HG03108 (cell line): ENCODE measurements around the gene ZNF655.

Experiments used
- ATAC-seq: cut with Tn5 transposase; IDR thresholded peaks from one replicate; pipeline ENCODE4 v1.9.1; 2021; ENCODE audit warnings: moderate library complexity; ENCODE audit not compliant: unreplicated experiment

ZNF655 gene

DNA sequence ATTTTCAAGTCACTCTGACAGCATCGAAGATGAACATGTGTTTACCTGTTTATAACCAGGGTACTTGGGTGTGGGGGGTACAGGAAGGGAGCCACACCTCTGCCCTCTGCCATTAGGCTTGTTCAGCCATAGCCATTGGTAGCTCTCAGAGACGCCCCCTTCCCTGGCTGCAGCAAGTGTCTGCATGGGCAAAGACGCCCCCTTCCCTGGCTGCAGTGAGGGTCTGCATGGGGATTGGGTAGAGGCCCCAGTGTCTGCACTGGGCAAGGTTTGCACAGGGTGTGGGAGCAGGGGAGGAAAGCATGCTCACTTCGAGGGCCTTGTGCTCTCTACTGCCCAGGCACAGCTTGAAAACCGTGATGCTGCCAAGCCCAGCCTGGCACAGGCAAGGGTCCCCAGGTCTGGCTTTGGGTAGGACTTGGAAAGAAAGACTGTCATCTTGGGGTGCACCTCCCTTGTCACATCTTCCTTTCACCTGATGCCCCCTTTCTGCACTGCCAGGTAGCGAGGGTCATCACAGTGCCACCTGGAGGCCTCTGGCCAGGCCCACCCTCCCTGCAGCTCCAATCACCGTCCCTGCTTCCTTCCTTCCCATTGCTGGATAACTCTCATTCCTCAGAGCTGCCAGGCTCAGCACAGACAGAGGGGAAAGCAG, 43.3 kb downstream of the ZNF655 start:
- ATAC-seq, result no peak

DNA sequence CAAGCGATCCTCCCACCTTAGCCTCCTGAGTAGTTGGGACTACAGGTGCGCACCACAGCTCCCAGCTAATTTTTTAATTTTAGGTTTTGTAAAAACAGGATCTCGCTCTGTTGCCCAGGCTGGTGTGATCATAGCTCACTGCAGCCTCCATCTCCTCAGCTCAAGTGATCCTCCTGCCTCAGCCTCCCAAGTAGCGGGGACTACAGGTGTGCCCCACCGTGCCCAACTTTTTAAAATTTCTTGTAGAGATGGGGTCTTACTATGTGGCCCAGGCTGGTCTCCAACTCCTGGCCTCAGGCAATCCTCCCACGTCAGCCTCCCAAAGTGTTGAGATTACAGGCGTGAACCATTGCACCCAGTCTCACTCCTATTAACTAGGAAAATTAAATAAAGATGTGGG, 47.1 kb downstream of the ZNF655 start:
- ATAC-seq, result no peak

DNA sequence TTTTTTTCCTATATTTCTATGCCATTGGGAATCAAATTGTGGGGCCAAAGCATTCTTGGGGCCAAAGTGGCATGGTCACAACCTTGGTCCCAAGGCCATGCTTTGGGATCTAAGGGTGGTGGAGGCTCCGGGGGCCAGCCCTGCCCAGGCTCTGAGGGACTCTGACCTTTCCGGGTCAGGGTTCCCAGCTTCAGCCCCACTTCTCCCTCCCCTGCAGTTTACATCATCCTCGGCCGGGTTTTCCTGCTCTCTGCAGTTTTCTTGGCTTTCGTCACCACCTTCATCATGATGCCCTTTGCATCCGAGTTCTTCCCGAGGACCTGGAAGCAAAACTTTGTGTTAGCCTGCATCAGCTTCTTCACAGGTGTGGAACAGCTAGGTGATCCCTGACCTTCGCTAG, 48.1 kb downstream of the ZNF655 start:
- no peak for ATAC-seq

DNA sequence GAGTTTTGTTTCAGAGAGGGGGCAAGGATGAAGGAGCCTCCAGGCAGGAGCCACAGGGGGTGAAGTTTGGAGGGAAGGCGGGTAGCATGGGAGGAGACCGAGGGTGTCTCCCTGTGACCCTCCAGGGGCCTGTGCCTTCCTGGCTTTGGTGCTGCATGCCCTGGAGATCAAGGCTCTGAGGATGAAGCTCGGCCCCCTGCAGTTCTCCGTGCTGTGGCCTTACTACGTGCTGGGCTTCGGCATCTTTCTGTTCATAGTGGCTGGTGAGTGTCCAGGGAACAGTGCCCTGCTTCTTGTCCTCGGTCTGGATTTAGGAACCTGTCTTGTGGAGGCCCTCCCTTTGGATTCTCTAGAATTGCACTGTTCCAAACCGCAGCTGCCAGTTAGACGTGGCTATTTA, 49.1 kb downstream of the ZNF655 start:
- ATAC-seq, result no peak

GRCh38 chr7:99614495-99614894, 56.1 kb downstream of the ZNF655 start:
- ATAC-seq, result no peak

DNA sequence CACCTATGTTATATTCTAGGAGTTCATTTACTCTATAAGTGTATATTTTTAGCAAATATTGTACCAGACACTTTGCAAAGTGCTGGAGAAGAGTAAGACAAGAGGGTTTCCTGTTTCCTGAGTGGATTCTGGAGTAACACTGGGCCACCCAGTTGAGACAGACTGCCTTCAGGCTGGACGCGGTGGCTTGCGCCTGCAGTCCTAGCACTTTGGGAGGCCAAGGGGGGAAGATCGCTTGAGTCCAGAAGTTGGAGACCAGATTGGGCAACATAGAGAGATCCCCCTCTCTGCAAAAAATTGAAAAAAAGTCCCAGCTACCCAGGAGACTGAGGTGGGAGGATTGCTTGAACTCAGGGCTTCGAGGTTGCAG, 57.5 kb downstream of the ZNF655 start:
- ATAC-seq, result no peak

- peak; percentile 89 for ATAC-seq
Observed at GRCh38 chr7:99616359-99617191, 58.1 kb downstream of the ZNF655 start, which contains the start of gene ZSCAN25. Gene ZSCAN25, plus strand, starts transcription at chr7:99616946. Its CDS starts 2,661 bp downstream, at chr7:99619607.

DNA sequence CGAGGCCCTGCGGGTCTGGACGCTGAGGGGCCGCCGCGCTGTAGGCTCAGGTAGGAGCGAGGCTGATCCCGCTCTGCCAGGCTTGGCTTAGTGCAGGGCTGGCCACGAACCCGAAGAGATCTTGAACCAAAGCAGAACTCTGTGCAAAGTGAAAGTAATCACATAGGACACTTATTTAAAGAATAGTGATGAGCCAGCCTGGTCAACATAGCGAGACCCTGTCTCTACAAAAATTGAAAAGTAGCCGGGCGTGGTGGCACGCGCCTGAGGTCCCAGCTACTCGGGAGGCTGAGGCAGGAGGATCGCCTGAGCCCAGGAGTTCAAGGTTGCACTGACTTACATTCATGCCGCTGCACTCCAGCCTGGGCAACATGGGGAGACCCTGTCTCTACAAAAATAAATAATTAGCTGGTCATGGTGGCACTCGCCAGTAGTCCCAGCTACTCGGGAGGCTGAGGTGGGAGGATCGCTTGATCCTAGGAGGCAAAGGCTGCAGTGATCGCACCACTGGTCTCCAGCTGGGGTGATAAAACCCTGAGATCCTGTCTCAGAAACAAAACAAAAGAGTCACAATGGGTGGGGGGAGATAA, 58.8 kb downstream of the ZNF655 start:
- ATAC-seq, result no peak

- ATAC-seq, result no peak
Observed at GRCh38 chr7:99618726-99619125, 60.3 kb downstream of the ZNF655 start.

DNA sequence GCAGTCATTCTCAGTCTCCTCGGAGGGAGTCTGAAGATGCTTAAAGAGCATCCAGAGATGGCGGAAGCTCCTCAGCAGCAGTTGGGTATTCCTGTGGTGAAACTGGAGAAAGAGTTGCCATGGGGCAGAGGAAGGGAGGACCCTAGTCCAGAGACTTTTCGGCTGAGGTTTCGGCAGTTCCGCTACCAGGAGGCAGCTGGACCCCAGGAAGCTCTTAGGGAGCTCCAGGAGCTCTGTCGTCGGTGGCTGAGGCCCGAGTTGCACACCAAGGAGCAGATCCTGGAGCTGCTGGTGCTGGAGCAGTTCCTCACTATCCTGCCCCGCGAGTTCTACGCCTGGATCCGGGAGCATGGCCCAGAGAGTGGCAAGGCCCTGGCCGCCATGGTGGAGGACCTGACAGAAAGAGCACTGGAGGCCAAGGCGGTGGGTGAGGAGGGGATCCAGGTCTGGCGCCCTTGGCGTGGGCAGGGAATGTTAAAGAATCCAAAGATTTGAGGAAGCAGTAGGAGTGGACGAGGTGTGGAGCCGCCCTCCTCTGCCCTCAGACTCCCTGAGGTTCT, 61.2 kb downstream of the ZNF655 start:
- no peak for ATAC-seq

DNA sequence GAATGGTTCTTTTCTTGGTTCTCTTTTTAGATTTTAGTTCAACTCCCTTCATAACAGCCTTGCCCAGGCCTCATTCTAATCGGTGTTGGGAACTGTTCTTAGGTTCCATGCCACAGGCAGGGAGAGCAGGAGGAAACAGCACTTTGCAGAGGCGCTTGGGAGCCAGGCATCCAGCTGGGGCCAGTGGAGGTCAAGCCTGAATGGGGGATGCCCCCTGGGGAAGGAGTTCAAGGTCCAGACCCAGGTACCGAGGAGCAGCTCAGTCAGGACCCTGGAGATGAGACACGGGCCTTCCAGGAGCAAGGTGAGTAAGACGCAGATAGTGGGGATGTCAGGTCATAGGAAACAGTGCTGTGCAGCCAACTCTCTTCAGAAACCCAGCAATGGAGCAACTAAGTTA, 62.8 kb downstream of the ZNF655 start:
- ATAC-seq, result no peak

DNA sequence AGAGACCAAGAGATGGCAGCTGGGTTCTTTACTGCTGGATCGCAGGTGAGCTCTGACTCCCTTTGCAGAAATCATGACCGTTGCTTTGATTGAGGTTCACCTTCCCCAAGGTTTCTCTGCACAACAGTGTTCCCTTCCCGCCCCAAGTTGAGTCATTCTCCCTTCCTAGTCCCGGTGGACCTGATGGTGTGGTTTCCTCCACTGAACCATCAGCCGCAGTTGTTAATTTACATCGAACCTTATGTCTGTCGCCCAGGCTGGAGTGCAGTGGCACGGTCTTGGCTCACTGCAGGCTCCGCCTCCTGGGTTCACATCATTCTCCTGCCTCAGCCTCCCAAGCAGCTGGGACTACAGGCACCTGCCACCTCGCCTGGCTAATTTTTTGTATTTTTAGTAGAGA, 64.2 kb downstream of the ZNF655 start:
- no peak for ATAC-seq

DNA sequence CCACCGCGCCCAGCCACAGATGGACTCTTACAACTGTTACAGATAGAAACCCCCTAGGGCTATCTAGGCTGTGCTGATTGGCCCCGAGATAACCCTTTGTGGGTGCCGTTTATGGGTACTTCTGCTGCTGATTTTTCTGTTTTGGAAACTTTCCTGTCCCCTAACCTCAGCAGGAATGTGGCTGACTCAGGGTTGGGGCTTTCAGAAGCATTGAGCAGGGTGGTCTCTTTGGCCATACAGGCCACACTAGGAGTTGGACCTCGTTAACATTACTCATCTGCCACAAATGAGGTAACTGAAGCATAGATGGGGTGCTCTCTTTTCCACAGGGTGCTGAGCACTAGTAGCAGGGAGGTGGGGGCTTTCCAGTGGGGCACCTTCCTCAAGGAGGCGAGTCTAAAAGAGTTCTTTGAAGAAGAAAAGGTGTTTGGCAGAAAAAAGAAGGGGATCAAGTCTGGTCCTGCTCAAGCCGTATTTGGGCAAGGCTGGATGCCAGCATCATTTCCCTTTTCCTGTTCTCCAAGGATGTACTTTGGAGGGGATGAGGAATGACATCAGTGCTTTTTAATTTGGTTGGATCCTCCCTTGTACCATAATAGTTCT, 64.8 kb downstream of the ZNF655 start:
- no peak for ATAC-seq

DNA sequence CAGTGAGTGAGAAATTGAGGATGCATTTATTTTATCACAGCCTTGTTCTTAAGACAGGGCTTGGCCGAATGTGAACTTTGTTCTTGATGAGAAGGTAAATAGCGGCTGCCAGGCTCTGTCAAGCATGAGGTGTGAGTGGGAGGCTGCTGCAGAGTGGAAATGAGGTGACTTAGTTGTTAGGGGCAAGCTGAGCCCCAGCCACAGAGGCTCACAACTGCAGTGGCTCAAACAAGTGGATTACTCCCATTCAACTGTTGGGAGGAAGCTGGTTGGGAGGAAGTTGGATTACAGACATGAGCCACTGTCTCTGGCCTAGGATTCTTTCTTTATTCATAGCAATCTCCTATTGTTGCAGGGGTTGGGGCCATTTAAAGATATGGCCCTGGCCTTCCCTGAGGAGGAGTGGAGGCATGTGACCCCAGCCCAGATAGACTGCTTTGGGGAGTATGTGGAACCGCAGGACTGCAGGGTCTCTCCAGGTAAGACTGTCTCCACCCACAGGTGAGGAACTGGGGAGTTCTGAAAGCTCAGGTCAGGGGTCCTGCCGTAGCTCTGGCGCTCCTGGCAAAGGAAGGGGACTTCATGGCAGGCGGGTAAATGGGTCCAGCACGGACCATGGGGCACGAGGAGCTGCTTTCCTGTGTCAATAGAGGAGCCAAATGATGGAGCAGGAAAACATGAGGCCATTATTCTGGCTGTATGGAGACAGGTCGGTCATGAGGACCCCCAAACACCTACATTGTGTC, 65.4 kb downstream of the ZNF655 start:
- no peak for ATAC-seq

DNA sequence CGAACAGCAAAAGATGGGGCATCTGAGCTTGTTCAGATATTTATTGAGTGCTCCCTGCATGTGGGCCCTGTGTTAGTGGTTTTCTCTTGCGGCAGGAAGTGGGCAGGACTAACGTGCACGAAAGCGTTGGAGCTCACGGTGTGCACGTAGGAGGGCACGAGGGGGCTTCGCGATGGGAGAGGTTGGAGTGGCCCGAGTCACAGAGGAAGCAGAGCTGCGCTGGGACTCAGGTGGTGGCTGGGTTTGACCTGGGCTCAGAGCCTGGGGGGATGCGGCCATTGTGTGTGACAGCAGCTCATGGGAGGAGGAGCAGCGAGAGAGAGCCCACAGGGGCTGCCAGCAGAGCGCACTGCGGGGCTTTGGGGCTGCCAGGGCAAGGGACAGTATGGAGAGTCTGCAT, 66.0 kb downstream of the ZNF655 start:
- no peak for ATAC-seq

DNA sequence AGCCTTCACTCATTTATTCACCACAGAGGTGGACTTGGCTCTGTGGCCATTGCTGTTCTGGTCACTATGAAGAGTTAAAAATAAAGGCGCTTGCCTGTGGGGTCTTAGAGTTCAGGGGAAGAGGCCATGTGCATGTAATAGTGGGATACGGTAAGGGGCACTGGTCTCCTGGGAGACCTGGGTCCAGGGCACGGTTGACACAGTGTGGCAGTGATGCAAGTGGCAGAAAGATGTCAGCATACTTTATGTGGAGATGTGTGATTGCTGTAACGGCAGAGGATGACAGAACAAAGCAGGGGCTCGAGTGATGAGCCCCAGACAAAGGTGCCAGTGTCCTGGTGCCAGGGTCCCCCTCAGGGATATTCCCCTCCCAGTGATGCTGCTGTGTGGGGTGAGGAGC, 66.9 kb downstream of the ZNF655 start:
- no peak for ATAC-seq

DNA sequence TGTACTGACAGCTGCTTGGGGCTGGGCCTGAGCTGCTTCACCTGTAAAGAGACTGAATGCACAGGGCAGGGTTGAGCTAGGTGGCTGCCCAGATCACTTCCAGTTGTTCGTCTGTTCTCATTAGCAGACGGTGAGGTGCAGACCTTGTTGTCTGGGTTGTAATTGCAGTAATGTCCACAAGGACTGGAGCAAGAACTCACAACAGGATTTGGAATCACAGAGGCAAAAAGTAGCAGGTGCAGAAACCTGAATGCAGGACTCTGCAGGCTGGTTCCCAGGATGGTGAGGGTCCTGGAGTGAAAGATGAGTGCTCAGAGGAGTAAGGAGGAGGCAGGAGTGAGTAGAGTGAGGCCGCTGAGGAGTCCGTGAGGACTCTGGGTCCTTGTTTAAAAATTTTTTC, 67.5 kb downstream of the ZNF655 start:
- no peak for ATAC-seq
